ENCODE measurements around the gene NDOR1.

Gene NDOR1

GRCh38 chr9:137199411-137200121 is 5.9 kb upstream of the NDOR1 start:
- no peak for DNase-seq (ENCODE audit: low spot score)
- in situ Hi-C loops (cut with MboI; ENCODE audit: low pct_unique_long_range_greater_than_20kb, low sequenced_read_pairs, unreplicated experiment): no loop called here
- no peak for TF ChIP-seq CTCF (IDR thresholded peaks at IDR 0.05; ENCODE audit: extremely low read depth, insufficient read depth, missing control alignments)

- DNase-seq (ENCODE audit: low spot score): peak; percentile 100
- no peak for TF ChIP-seq CTCF (IDR thresholded peaks at IDR 0.05; ENCODE audit: extremely low read depth, insufficient read depth, missing control alignments)
- in situ Hi-C loops (cut with MboI; ENCODE audit: low pct_unique_long_range_greater_than_20kb, low sequenced_read_pairs, unreplicated experiment): no loop called here
Observed at GRCh38 chr9:137200311-137201204, 4.9 kb upstream of the NDOR1 start, which contains the start of gene TPRN. Gene TPRN, minus strand, starts transcription at chr9:137200741. Its CDS starts 30 bp downstream, at chr9:137200711.

DNA sequence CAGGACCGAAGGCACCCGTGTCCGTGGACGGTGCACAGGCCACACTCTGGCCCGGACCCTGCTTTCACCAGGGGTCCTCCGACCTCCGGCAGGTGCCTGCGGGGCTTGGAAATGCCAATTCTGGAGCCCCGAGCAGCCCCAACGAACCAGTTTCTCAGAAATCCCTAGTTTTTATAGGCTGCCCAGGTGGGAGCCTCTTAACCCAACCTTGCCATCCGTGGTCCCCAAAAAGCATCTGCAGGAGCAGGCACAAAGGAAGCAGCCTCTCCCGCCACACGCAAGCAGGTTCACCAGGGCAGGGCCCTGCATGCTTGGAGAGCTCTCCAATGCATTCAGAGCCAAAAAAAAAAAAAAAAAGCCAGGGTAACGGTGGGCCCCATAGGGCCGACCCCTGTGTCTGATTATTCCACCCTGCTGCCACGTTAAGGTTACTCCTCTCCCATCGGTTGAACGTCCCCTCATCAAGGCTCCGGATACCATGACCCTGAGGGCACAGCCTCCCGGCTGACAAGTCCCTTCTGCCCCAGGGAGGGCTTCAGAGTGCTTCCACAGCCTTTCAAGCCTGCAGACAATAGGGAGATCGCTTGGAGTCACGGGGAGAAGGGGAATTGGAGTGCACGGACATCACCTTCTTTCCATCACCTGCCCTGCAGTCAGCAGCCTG is 4.2 kb upstream of the NDOR1 start:
- TF ChIP-seq CTCF (IDR thresholded peaks at IDR 0.05; ENCODE audit: extremely low read depth, insufficient read depth, missing control alignments): no peak
- no peak for DNase-seq (ENCODE audit: low spot score)
- in situ Hi-C loops (cut with MboI; ENCODE audit: low pct_unique_long_range_greater_than_20kb, low sequenced_read_pairs, unreplicated experiment): no loop called here

- DNase-seq (ENCODE audit: low spot score): no peak
- no peak for TF ChIP-seq CTCF (IDR thresholded peaks at IDR 0.05; ENCODE audit: extremely low read depth, insufficient read depth, missing control alignments)
- in situ Hi-C loops (cut with MboI; ENCODE audit: low pct_unique_long_range_greater_than_20kb, low sequenced_read_pairs, unreplicated experiment): no loop called here
Observed at GRCh38 chr9:137202966-137203365, 2.5 kb upstream of the NDOR1 start.

DNA sequence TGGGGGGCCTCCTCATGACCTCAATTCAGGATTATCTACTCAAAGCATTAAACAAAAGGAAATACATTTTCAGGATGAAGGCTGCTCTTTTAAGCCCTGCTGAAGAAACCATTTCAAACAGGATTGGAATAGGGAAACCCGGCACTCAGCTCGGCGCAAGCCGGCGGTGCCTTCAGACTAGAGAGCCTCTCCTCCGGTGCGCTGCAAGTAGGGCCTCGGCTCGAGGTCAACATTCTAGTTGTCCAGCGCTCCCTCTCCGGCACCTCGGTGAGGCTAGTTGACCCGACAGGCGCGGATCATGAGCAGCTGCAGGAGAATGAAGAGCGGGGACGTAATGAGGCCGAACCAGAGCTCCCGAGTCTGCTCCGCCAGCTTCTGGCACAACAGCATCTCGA is 772 bp upstream of the NDOR1 start:
- DNase-seq (ENCODE audit: low spot score): no peak
- TF ChIP-seq CTCF (IDR thresholded peaks at IDR 0.05; ENCODE audit: extremely low read depth, insufficient read depth, missing control alignments): no peak
- in situ Hi-C loops (cut with MboI; ENCODE audit: low pct_unique_long_range_greater_than_20kb, low sequenced_read_pairs, unreplicated experiment): no loop called here

DNA sequence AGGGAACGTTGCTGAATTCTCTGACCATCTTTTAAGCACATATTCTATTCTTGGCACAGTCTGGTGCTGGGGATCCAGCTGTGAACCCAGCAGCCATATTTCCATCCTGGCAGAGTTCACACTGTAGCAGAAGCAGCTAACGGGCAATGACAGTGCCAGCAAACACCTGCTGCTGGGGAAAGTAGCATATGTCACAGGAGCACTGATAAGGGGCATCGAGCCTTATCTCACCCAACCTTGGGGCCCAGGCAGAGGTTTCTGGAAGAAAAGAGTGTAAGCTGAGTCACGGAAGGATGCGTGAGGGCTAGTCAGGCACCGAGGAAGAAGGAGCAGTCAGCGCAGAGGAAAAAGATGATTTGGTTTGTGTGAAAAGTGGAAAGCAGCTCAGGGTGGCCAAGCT is 1.1 kb downstream of the NDOR1 start:
- no peak for DNase-seq (ENCODE audit: low spot score)
- no peak for TF ChIP-seq CTCF (IDR thresholded peaks at IDR 0.05; ENCODE audit: extremely low read depth, insufficient read depth, missing control alignments)
- in situ Hi-C loops (cut with MboI; ENCODE audit: low pct_unique_long_range_greater_than_20kb, low sequenced_read_pairs, unreplicated experiment): no loop called here

All from GM13977 (cell line).